HG03571 (cell line): ENCODE measurements around the gene MNDA.

ENCODE experiments used
- ATAC-seq: cut with Tn5 transposase; IDR thresholded peaks from one replicate; pipeline ENCODE4 v1.9.1; 2021; ENCODE audit not compliant: unreplicated experiment

Gene MNDA

DNA sequence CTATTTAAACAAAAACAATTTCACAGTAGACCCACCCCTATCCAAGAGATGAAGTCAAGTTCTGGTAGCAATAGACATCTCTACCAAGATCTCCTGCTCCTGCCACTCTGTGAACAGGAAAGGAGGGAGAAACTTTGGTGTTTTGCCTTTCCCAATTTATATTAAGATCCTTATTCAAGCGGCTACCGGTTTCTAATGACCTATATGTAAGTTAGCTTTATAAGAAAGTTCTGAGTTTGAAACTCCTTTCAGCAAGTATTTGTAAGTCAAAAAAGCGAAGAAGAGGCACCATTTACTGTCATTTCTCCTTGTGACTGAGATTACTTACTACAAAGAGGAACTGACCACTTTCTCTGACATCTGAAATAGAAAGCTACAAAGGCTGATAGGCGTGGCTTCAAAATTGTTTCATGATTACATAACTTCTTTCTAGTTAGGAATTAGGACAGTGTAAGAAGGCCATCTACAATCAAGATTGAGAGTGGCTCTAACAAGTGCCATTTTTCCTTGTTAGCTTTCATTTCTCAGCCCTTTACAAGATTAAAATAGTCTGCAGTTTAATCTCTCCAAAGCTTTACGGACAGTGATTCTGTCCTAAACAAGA is at the start of gene MNDA:
Gene MNDA, plus strand, starts transcription at position 448 of the 604 bp plus-strand sequence. CDS start 10,803 bp downstream, outside the sequence.
- ATAC-seq, result peak; percentile 96

- ATAC-seq, result no peak
These were observed 37.5 kb upstream of the MNDA start for GRCh38 chr1:158793604-158794003.

GRCh38 chr1:158794247-158794646 is 36.9 kb upstream of the MNDA start:
- ATAC-seq, result no peak

GRCh38 chr1:158798531-158798930 is 32.6 kb upstream of the MNDA start:
- ATAC-seq, result no peak

DNA sequence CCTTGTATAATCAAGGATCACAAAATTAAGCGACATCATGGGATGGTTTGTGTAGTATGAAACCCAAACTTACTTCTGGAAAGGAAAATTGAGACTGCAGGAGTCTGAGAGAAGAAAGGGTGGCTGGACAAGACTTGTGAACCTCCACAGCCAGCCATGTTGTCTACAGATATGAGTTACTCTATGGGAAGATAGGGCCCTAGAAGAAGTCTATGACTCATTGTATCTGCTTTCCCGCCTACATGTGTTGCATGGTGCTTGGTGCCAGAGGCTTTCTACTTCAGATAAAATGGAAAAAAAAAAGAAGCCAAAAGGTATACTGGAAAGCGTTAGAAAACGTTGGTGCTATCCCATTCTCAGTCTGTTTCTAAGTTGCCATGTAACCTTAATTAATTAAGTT is 31.5 kb upstream of the MNDA start:
- ATAC-seq, result no peak

DNA sequence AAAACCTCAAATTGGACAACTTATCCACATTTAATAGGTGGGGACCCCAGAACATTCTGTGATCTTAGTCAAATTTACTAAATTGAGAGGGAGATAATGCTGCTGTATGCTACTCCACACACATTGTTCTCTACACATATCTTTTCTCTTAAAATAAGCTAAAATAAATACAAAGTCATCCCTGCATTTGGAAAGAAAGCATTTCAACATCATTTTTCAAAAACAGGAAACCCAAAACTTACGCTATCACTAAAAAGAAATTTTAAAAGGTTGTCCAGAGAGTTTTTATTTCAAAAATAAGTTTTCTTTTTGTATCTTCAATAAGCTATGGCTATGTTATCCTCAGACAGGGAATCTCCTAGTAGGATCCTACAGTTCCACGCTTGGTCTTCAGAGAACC is 30.6 kb upstream of the MNDA start:
- no peak for ATAC-seq

GRCh38 chr1:158801396-158801795 is 29.8 kb upstream of the MNDA start:
- no peak for ATAC-seq

DNA sequence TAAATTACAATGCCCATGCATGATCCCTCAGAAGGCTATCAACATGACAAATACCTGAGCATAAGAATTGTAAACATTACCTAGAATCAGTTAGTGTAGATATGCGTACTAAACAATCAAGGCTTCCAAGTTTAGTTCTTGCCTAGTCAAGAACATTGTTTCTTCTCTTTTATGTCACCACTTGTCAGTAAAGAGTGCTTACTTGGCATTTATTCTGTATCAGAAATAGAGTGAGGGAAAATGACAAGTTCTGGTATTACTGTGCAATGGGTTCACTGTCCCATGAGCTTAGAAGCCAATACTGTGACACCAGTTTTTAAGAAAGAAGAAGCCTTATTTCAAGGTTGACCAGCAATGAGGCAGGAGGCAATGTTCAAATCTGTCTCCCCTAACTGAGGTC is 27.5 kb upstream of the MNDA start:
- no peak for ATAC-seq

GRCh38 chr1:158806916-158807536 is 24.1 kb upstream of the MNDA start:
- no peak for ATAC-seq

DNA sequence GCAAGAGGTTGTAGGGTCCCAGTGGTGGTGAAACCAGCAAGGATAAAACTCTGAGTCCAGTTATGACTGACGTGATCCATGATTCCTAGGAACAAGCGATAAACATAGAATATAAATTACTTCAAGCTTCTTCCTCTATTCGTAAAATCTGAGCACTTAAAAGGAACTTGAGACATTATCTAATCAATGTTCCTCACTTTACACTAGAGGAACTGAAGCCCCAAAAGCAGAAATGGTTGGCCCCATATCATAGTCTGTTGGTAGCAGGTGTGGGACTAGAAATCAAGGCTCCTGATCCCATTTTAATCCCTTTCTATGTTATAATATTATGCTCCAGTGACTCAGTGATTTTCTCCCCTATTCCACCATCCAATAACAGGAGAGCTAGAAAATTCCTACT is 21.9 kb upstream of the MNDA start:
- no peak for ATAC-seq

DNA sequence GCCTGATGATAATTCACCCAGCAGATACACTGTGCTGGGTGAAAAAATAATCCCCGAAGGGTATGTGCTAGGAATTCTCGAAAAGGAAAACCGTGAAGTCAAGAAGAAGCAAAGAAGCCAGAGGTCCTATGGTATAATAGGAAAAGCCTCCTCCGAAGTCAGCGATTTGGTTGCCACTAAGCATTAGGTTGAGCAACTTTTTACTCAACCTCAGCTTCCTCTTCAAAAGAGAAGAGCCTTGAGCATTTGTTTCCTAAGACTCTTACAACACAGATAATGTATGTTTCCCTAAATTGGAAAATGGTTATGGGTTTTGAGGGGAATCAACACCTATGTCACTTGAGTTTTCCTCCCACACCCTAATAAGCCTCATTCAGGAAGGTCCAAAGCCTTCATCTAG is 21.3 kb upstream of the MNDA start:
- no peak for ATAC-seq

DNA sequence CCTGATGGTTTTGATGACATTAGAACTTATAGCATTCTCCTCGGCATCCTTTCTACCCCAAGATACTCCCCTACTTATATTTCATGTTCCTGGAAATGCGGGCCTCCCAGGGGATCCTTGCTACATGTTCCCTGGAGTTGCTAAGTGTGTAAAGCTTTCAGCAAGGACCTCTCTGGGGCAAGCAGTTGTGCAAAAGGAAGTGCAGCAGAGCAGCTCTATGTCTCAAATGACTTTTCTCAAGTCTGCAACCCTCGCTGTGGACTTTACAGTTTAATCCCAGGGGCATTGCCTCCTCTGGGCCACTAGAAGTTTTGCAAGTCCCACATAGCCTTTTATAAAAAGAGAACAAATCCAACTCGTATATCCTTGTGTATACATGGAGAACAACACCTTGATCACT is 20.8 kb upstream of the MNDA start:
- no peak for ATAC-seq

- ATAC-seq, result no peak
These were observed 18.8 kb upstream of the MNDA start for GRCh38 chr1:158812336-158812735.

DNA sequence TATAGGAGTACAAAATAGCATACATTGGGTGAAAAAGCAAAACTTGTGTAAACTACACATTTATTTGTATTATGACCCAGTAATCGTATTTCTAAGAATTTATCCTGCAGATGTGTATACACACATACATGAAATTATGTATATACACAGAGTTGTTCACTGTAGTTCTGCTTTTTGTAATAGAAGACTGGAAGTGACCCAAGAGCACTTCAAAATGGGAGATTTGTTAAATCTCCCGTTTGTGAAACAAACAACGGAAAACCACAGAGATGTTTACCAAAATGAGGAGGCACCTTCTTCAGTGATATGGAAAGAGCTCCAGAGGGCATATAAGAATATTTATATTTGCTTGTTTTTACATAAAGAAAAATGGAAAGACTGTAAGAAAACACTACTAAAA is 18.0 kb upstream of the MNDA start:
- ATAC-seq, result no peak

DNA sequence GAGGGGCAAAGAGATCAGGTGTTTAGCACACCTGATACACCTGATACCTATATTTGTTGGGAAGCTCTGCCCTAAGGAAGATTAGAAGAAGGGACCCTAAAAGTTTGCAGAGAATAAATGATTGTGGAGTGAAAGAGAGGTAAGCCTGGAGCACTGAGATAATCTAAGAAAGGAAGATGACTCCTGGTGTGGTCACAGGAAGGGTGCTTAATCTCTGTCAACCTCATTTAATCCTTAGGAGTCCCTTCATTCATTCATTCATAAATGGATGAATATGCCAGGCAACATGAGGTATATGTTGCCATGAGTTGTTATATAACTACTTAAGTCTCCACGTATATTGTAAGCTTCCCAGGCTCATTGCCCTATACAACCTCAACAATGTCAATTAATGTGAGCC is 16.2 kb upstream of the MNDA start:
- no peak for ATAC-seq

- no peak for ATAC-seq
These were observed 12.6 kb upstream of the MNDA start for GRCh38 chr1:158818560-158818959.

DNA sequence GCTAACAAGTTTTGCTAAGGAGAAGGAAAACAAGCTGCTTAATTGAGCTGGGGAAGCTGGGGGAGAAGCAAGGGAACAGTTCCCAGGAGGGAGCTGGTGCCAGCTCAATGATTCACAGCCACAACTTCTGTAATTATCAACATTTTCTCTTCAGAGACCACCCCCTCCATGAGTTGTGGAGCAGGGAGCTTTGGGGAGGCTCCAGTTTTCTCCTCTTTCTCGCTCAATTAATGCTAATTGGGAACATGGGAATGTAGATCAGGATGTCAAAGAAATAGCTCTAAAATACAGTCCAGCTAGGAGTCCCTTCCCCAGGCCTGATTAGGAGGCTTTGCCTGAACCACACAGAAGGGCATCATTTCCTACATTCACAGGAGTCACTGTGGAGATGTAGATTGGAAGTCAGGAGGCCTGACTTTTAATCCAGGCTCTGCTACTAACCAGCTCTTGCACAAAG is 12.1 kb upstream of the MNDA start:
- no peak for ATAC-seq

DNA sequence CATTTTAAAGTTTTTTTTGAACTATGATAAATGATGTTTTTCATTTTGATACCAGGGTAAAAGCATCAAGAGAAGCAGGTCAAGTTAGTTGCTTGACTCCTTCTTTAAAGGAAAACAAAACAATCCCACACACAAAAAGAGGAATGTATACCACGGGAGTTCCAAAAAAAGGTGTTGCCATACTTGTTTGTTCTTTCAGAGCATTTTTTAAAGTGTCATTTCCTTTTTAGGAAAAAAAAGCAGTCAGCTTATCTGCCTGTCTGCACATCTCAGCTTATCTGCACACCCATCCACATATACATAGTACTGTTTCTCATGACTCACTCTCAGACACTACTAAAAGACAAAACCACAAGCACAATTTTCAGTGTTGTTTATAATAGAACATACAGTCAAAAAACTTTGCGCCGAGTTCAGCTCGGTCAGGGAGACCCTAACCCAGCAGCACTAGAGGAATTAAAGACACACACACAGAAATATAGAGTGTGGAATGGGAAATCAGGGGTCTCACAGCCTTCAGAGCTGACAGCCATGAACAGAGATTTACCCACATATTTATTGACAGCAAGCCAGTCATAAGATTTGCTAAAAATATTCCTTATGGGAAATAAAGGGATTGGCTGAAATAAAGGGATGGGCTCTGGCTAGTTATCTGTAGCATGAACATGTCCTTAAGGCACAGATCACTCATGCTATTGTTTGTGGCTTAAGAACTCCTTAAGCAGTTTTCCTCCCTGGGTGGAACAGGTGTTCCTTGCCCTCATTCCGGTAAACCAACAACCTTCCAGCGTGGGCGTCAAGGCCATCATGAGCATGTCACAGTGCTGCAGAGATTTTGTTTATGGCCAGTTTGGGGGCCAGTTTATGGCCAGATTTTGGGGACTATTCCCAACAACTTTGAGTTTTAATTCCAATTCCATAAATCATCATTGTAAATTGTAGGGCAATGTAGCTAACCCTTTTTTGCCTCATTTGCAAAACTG is 11.4 kb upstream of the MNDA start:
- peak; percentile 66 for ATAC-seq

DNA sequence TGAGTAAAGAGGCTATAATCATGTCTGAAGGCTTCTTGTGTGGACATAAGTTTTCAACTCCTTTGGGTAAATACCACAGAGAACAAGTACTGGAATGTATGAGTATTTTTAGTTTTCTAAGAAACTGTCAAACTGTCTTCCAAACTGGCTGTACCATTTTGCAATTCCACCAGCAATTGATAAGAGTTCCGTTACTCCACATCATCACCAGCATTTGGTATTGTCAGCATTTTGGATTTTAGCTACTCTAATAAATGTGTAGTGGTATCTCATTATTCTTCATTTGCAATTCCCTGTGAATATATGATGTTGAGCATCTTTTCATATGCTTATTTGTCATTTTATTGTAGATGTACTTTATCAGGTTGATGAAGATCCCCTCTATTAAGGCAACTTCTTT is 9.4 kb upstream of the MNDA start:
- ATAC-seq, result no peak

DNA sequence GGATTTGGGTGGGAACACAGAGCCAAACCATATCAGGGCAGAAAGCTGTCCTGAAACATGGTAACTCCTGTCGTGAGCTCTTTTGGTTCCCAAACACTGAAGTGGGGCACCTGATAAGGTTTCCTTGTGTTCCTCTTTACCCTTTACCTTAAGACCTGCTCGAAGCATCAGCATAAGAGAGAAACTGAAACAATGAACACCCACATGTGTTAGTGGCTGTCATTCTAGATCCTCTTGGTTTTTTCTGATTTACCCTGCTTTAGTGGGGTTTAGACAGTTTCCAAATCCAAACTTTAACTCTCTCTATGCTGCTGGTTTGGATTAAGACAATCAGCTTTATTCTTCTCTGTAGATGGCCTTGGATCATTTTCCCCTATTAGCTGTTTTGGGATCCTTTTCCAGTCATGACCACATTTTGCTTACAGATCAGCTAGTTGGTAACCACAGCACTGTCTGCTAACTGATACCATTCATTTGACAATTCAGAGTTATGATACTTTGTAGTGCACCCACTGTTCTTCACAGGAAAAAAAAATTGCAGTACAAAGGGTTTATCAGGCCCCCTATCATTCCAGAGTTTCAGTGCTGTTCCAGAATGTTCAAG is 975 bp upstream of the MNDA start:
- peak; percentile 39 for ATAC-seq

DNA sequence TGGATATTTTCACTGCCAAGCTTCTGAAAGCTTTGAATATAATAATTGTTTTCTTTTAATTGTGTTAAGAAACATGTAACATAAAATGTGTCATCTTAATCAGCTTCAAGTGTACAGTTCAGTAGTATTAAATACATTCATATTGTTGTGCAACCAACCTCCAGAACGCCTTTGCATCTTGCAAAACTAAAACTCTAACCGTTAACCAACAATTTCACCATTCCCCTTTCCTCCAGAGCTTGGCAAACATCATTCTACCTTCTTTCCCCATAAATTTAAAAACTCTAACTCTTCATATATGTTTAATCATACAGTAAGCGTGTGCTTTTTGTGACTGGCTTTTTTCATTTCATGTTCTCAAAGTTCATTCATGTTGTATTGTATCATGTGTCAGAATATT is 2.1 kb downstream of the MNDA start:
- ATAC-seq, result no peak
